GM18519 (cell line): ENCODE measurements around the gene FKTN.

Experiments
- ATAC-seq: cut with Tn5 transposase; IDR thresholded peaks from one replicate; pipeline ENCODE4 v1.9.1; 2021; ENCODE audit warnings: mild to moderate bottlenecking, moderate library complexity; ENCODE audit not compliant: unreplicated experiment, low FRiP score

The FKTN gene

DNA sequence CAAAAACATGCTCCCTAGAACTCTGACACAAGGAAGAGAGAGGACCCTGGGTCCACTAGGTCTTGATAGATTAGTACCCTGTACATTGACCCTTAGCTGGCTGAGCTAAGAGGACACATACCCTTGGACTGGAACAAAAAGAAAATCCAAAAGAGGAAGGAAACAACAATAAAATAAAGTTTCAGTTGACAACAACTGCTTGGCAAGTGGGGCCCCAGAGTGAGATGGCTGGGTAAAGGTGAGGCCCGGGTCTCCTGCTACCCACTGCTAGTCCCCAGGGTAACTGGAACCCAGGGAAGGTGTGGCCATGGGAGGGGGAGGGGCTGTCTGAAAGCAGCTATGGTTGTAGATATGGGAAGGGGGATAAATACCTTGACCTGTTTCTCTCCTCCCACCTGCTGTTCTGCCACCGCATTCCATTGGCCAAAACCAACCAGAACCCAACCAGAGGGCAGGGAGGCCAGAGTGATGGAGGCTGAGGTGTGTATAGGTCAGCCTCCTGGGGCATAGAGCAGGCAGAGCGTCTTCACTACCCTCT, 116.0 kb downstream of the FKTN start:
- no peak for ATAC-seq

DNA sequence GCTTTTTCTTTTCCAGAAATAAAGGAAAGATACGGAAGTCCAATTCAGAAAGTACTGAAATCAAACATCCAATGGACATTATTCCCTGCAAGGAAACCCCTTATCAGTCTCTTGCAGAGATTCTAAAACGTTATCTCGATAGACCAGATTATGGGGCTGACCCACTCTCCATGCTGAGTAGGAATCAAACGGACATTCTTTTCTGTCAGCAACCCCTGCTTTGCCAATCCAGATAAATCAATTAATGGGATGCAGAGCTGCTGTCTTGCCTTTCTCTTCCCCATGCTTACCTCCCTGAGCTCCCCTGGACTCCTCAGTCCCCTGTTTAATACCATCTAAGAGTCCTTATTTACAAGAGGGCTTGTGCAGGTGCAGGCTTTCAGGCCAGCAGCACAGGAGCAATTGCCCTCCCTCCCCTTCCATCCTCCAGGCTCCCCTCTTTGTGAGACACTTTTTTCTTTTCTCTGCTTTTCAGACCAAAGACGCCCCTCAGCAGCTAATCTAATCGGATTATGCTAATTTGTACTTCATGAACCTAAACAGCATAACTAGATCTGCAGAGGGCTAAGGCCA, 118.5 kb downstream of the FKTN start:
- ATAC-seq, result no peak

DNA sequence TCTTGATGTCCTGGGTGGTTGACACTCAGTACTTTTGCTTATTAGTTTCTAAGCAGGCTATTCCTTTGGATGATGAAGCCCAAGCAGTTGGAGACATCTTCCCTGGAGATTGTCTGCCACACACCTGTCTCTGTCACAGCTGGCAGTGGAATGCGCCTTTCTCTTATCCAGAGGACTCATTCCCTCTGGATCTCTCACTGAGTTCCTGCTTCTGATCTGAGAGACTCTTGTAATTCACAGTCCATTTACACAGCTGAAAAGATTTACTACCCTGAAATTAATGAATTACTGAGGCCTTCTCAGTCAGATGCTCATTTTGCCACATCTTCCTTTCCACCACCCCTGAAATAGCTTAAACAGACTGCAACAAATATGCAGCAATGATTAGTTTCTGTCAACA, 120.2 kb downstream of the FKTN start:
- ATAC-seq, result no peak

DNA sequence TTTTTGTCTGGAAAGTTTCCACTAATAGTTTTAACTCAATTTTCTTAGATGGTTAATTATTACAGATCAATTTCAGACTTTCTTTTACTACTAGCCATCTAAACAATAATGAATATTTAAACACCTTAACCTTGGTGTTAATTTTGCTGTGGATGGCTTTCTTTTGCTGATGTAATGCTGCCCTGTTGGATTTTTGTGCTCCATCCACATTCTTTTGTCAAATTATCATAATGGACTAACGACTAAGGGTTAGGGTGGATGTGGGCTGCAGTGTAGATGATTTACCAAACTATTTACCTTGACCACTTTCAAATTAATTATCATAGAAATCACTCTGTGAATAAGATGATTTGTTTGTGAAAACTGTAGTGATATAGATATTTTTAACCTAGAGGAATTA, 120.8 kb downstream of the FKTN start:
- ATAC-seq, result no peak

DNA sequence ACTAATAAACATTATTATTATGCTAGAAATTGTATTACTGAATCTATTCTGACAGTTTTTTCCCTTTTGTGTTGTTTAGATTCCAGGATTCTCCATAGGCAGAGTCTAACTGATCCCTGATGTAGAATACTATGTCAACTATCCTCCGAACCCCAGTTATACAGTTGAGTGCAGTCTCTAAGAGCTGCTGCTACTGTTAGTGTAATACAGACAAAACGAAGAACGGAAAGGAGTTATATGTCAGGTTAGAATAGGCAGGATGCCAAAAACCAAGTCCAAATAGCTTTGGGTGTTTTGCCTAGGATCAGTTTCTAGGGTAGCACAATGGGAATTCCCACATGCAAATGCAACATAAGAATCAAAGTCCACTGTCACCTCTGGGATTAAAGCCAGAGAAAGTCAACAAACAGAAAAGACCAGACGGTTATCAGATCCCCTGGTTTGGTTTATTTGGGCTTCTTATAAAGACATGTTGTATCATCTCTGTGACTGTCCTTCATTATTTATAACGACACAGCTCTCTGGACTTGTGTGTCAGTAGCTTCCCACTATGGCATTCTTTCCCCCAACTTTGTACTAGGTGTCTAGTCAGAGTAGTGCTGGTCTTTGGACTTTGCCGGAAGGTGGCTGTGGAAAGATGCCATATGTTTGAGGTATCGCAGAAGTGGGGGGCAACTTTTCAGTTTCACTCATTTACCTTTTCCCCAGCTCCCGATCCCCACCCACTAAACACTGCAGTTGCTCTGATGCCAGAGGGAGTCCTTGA, 121.5 kb downstream of the FKTN start:
- no peak for ATAC-seq

DNA sequence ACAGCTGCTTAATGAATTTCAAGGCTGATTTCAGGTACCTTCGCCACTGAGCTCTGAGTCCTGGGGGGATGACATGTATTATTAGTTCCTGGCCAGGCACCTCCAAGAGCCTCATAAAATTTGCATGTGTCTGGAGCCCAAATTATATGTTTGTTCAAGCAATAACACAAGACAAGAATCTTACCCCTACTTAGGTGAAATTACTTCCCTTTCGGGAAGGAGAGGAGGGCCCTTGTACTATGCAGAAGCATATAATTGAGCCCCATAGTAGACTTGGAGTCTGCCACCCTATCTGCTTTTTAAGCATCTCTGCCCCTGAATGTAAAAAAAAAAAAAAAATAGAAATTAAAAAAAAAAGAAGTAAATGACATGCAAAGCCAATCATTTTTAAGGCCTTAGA, 123.4 kb downstream of the FKTN start:
- ATAC-seq, result no peak

DNA sequence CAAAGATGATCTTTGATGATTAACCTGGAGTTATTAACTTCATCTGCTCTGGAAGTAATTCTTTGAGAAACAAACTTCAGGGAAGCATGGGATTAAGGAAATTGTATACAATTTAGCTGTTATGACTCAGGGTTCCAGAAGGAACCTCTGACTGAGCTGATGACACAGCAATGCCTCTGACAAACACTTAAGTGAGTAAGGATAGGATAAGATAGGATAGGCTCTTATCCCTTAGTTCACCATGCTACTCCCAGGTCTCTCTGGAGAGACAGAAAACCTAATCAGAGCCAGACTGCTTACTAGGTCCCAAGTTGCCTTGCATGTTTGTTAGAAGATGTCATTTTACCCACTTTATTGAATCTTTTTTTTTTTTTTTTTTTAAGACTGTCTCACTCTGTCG, 123.8 kb downstream of the FKTN start:
- ATAC-seq, result no peak

DNA sequence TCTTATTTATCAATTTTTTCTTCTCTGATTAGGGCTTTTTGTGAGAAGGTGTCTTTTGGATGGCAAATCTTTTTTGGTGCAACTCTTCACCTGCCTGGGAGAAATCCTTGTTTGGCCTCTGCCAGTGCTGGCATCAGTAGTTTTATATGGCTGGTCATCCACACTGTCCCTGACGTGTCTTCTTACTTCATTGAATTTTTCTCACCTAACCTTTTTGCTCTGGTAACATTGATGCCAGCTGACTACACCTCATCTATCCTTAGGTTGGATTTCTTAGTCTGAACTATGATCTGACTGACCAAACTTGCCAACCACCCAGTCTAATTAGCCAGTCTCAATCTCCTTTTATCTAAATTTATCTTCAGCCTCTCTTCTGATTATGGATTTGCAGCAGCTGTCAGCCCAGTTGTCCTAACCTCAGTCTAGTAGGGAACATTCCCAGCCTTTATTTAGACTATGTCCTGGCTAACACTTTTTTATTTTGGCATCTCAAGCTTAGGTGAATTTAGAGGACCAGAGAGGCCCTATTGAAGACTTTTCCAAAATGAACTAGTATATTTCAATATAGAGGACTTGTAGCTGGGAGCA, 125.9 kb downstream of the FKTN start:
- ATAC-seq, result no peak

DNA sequence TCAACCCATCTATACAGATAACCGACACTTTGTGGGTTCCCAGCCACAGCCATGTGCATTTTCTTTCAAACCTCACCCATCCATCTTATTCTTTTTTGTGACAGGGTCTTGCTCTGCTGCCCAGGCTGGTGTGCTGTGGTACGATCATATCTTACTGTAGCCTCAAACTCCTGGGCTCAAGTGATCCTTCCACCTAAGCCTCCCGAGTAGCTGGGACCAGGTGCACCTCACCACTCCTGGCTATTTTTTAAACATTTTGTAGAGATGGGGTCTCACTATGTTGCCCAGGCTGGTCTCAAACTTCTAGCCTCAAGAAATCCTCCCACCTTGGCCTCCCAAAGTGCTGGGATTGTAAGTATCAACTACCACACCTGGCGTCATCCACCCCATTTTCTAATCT, 129.0 kb downstream of the FKTN start:
- ATAC-seq, result no peak
